ENCODE measurements around the gene FOXD1. TPM values are rescaled to one million over a fixed set of nuclear protein-coding genes. Genes with fewer than 3 reads are reported as not detected.

FOXD1 gene
- polyA plus RNA-seq, 1 donor from 2014 or later = not detected

DNA sequence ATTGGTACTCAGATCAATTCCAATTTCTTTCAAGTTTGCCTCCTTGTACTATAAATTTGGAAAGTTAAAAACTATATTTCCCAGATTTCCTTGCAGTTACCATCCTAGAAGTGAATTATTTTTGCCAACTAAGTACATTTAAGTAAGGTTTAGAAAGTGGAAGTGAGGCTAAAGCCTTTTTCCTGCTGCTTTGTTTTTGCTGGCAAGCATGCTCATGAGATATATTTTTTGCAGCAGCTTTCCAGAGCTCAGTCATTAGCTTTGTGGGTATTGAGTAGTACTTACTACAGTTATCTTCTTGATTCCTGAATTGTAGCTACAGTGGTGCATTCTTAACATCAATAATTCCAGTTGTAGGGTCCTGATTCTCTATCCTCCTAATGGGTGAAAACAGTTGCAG is 46.1 kb upstream of the FOXD1 start:
- Histone ChIP-seq H3K4me2 (ENCODE audit: low read length) (no peak overlapping the region), H4K20me1 (ENCODE audit: insufficient read depth) (no peaks in the 10 kb centered on the region), H2AFZ (ENCODE audit: low read depth, low read length) (no peak overlapping the region), H3K4me3 (ENCODE audit: low read length) (no peak overlapping the region), H3K27me3 (ENCODE audit: insufficient read depth, low read depth, low read length) (no peaks in the 10 kb centered on the region), H3K79me2 (replicated peaks; ENCODE audit: insufficient read depth, low read length) (peaks cover 15% of the 10 kb centered on the region), H3K9ac (ENCODE audit: low read length) (no peak overlapping the region), H3K9me3 (ENCODE audit: low read length) (no peaks in the 10 kb centered on the region), H3F3A (ENCODE audit: insufficient read depth, low read length, poor library complexity, severe bottlenecking) (peaks cover 4% of the 10 kb centered on the region), H3K36me3 (ENCODE audit: insufficient read depth, low read length) (no peaks in the 10 kb centered on the region), H3K27ac (ENCODE audit: low read length) (no peak overlapping the region), H3K9me2 (ENCODE audit: insufficient read depth, low read length) (no peaks in the 10 kb centered on the region)
- TF ChIP-seq SMC3 (conservative IDR thresholded peaks at IDR 0.05; ENCODE audit: poor library complexity) = no peak
- no peak for TF ChIP-seq EZH2 (IDR thresholded peaks at IDR 0.05; ENCODE audit: borderline replicate concordance, insufficient read depth, low read length, poor library complexity, severe bottlenecking)
- no peak for TF ChIP-seq CTCF (IDR thresholded peaks at IDR 0.05; ENCODE audit: poor library complexity, severe bottlenecking)
- no peak for TF ChIP-seq MXI1 (conservative IDR thresholded peaks at IDR 0.05; ENCODE audit: poor library complexity, severe bottlenecking)
- no peak for TF ChIP-seq RAD21 (conservative IDR thresholded peaks at IDR 0.05)
- no peak for TF ChIP-seq TAF1 (IDR thresholded peaks at IDR 0.05; ENCODE audit: low read depth)

- H3K79me2 ChIP-seq (replicated peaks; ENCODE audit: insufficient read depth, low read length) = peaks cover 2% of the 10 kb centered on the region
Observed at GRCh38 chr5:73493421-73493820, 44.8 kb upstream of the FOXD1 start.

More at GRCh38 chr5:73493421-73493820, 44.8 kb upstream of the FOXD1 start:
- Histone ChIP-seq H3K27ac (ENCODE audit: low read length) (no peak overlapping the region), H3K4me3 (ENCODE audit: low read length) (no peak overlapping the region), H4K20me1 (ENCODE audit: insufficient read depth) (no peaks in the 10 kb centered on the region), H3K9me2 (ENCODE audit: insufficient read depth, low read length) (no peaks in the 10 kb centered on the region), H3K27me3 (ENCODE audit: insufficient read depth, low read depth, low read length) (no peaks in the 10 kb centered on the region), H3K36me3 (ENCODE audit: insufficient read depth, low read length) (no peaks in the 10 kb centered on the region), H3K9ac (ENCODE audit: low read length) (no peak overlapping the region), H3K4me2 (ENCODE audit: low read length) (no peak overlapping the region), H3K9me3 (ENCODE audit: low read length) (no peaks in the 10 kb centered on the region), H3F3A (ENCODE audit: insufficient read depth, low read length, poor library complexity, severe bottlenecking) (peaks cover 4% of the 10 kb centered on the region), H2AFZ (ENCODE audit: low read depth, low read length) (no peak overlapping the region)
- no peak for TF ChIP-seq RAD21 (conservative IDR thresholded peaks at IDR 0.05)
- no peak for TF ChIP-seq REST (IDR thresholded peaks at IDR 0.05; ENCODE audit: borderline replicate concordance)

Measured in neural cell (in vitro differentiated cells).